Hematopoietic multipotent progenitor cell (in vitro differentiated cells): ENCODE results near the gene ZDHHC8. TPM values are rescaled to one million over a fixed set of nuclear protein-coding genes. Genes with fewer than 3 reads are reported as not detected.

Source experiments
- DNase-seq, 3 donors: peaks; one replicate each; pipeline ENCODE4 v3.0.0-alpha.2; 2011 to 2015; ENCODE audit warnings: low read depth in 2 of 3, low spot score in 2 of 3
- total RNA-seq: library from RNA; depleted of rRNA; stranded (reverse); fragments of >200 nt; gene quantifications from one replicate; pipeline ENCODE4 v1.2.3, GENCODE V29; 2012

Gene ZDHHC8
- total RNA-seq, 1 donor: 29.6 TPM

DNA sequence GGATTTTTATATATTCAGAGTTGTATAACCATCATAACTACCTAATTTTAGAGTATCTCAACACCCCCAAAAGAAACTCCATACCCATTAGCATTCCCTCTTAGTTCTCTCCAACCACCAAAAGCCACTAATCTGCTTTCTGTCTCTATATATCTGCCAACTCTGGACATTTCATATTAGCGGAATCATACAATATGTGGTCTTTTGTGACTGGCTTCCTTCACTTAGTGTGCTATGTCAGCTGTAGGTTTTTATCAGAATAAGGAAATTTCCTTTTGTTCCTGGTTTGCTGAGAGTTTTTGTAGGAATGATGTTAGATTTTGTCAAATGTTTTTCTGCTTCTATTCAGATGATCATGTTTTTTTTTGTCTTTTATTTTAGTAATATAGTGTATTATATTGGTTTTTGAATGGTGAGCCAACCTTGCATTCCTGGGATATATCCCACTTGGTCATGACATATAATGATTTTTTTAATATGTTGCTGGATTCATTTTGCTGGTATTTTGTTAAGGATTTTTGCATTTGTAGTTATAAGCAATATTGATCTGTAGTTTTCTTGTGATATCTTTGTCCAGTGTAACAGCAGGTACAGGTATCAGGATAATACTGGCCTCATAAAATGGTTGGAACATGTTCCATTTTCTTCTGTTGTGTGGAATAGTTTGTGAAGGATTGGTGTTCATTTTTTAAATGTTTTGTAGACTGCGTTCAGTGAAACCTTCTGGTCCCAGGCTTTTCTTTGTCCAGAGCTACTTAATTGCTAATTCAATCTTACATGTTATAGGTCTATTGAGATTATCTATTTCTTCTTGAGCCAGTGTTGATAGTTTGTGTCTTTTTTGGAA is 34.8 kb upstream of the ZDHHC8 start:
- peak in 1 of 3 donors; percentile 22 for DNase-seq

DNA sequence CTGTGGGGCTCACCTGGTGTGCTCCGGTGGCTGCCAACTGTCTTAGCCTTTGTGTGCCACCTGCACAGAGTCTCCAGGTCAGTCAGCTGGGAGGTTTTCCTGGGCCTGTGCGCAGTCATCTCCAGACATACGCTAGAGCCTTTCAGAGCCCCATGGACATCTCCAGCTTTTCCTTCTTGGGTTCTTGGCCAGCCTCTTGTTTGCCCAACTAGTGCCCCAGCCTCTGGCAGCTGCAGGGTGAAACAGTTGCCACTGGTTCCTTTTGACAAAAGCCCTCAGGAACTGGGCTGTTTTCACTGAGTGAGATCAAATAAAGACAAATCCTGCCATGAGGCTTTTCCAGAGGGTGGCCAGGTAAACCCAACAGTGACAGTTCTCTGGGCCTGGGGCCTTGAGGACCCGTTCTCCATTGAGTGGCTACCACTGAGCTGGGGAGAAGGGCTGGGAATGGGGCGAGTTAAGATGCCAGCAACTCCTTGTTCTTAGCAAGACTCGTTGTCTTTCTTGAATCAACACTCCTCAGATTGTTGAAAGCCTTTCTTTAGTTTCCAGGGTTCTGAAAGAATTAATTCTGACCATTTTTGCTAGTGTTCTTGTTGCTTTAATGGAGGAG is 32.4 kb upstream of the ZDHHC8 start:
- no peak for DNase-seq

DNA sequence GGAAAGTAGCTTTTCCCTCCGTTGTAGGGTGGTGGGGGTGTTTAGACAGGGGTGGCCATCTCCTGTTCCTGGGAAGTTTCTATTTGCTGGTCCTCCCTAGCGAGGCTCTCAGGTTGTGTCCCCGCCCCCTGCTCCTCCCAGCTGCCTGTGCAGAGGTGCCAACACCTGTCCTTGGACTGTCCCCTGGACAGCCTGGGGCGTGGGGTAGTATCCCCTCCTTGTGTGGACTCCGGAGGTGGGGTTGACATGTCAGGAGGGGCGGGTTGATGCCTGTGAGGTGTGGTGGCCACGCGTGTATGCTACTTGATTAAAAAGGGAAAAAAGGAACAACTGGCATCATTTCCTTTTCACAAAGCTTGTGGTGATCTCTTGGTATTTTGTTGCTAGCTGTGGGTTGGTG is 30.0 kb upstream of the ZDHHC8 start:
- DNase-seq: peak in 1 of 3 donors; percentile 15

DNA sequence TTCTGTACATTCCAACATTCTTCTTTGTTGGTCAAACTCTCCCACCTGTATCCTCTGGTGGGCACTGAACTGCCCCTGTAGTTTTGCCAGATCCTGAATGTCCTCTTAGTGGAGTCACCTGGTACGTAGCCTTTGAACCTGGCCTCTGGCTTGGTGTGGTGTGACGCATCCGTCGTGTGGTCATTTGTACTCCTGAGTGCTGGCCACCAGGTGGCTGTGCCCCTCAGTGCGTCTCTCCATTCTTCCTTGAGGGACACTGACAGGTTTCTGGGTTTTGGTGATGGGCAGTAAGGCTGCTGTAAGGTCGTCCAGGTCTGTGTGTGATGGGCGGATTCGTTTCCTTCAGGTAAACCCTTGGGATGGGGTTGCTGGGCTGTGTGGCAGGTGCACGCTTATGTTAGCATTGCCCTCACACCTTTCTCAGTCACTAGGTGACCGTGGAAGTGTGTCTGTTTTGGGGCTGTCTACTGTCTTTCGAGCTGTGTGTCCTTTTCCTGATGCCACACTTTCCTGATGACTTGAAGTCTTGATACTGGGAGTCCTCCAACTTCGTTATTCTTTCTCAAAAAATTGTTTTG is 29.3 kb upstream of the ZDHHC8 start:
- DNase-seq: no peak

DNA sequence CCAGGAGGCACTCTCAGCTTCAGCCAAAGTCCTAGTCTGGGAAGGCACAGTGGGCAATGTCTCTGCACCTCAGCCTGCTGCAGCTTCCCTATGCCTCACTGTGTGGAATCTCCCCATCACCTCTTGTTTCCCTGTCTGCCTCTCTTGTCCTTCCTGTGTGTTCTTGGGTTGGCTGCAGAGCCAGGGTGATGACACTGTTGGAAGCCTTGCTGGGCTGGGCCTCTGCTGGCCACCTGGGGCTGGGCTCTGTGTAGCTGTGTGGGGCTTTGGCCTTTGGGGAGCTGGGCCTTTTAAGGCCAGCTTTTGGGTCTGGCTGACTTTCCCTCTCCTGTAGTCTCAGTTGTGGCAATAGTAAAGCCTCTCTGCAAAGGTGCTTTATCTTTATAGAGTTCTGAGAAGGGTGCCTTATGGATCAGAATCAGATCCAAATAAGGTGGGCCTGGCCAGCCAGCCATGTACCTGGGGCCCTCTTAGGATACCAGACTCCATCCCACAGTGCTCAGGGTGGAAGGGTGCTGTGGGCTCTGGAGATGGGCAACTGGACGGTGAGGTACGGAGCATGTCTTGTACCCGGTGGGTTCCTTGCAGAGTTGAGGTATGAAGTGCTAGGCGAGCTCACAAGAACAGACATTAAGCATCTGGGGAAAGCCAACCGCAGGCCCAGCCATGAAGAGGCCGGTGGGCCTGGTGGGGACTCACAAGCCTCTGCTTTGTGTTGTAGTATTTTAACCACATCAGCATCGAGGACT is 26.0 kb upstream of the ZDHHC8 start:
- no peak for DNase-seq

DNA sequence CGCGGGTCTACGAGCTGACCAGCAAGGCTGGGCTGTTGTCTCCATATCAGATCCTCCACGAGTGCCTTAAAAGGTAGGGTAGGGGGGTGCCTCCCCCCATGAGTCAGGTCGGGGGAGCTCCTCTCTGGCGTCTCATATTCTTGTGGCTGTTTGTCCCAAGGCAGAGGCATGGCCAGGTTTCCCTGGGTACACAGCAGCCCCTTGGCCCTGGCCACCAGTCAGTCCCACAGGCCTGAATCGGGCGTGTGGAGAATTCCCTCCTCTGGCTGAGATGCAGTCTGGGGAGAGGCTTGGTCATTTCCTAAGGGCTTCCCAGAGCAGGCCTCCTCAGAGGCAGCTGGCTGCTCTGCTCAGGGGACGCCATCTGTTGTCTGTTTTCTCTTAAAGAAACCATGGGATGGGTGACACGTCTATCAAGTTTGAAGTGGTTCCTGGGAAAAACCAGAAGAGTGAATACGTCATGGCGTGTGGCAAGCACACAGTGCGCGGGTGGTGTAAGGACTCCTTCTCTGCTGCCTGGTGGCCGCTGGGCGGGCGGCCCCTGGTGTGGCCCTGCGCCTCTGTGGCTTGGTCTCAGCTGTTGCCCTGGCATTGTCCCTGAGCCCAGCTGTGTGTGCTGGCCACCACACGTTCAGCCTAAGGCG is 25.3 kb upstream of the ZDHHC8 start:
- no peak for DNase-seq

DNA sequence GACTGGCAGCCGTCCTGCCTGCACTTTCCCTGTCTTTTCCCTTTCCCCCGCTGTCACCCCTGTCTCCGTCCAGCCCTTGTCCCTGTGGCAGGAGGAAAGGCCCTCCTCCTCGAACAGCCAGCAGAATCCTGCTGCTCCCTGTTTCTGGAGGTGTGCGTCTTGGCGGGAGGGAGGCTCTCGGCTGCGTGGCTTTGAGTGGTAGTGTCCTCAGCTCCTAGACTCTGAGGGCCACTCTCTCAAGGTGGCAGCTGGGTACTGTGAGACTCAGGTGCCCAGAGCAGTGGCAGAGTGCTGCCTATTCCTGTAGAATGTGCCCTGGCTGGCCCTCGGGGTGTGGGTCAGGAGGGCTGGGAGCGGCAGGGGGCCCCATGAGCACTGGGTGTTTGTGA is 24.8 kb upstream of the ZDHHC8 start:
- DNase-seq: no peak

DNA sequence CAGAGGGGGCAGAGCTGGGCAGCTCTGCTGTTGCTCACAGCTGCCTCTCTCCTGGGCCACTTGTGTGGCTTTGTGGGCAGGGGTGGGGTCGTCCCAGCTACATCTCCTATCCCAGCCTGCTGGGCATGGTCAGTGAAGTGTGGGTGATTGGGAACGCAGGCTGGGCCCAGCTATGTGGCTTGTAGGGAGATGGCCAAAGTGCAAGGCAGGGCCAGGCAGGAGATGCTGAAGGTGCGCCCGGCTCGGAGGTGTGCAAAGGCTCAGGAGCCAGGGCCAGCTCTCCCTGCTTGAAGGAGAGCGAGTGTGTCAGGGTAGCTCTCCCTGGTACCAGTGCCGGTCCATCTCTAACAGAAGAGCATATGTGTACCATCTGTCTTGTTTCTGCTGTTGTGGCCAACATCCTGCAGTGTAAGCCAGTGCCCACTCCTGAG is 24.1 kb upstream of the ZDHHC8 start:
- DNase-seq: no peak

DNA sequence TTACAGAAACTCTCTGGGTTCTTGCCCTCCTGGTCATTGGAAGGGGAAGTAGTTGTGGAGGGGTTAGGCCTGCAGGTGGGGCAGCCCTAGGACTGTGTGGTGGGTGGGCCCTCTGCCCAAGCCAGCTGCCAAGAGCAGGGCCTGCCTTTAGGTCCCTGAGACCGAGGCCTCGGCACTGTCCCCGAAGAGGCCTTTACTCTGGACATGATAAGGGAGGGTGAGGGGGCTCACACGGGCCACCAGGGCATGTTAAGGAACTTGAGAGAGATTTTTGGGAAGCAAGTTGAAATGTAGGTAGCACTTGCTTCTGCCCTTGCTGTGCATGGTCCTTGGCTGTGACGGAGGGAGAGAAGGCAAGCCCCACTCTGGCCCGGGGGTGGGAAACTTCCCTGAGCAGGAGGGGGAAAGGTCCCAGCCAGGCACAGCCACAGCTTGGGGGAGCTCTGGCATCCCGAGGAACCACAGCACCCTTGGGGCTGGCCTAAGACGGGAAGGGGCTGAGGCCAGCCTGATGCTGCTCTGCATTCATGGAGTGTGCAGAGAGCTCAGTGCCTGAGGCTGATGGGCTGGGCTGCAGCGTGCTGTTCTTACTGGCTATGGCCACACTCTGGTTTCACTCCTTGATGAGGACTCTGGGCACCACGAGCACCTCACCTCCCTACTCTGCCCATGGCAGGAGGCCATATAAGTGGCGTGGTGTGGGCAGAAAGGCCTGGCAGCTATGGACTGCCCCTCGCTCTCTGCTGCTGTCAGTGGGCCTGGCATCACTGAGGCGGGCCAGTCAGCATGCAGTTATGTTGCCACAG is 23.4 kb upstream of the ZDHHC8 start:
- DNase-seq: no peak

DNA sequence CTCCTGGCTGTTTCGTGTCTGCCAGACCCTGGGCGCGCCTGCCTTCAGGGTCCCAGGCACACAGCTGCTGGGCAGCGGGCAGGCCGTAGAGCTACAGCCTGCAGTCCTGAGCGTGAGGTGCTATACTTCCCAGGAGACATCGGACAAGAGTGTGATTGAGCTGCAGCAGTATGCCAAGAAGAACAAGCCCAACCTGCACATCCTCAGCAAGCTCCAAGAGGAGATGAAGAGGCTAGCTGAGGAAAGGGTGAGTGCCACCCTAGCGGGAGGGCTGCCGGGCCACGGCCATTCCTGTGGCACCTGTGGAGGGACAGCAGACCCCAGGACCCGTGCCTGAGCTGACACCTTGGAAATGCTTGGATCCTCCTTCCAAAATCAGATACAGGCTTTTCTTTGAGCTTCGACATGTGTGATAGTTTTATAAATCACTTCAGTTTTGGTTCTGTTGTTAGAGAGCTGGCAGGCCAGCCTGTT is 22.8 kb upstream of the ZDHHC8 start:
- no peak for DNase-seq

DNA sequence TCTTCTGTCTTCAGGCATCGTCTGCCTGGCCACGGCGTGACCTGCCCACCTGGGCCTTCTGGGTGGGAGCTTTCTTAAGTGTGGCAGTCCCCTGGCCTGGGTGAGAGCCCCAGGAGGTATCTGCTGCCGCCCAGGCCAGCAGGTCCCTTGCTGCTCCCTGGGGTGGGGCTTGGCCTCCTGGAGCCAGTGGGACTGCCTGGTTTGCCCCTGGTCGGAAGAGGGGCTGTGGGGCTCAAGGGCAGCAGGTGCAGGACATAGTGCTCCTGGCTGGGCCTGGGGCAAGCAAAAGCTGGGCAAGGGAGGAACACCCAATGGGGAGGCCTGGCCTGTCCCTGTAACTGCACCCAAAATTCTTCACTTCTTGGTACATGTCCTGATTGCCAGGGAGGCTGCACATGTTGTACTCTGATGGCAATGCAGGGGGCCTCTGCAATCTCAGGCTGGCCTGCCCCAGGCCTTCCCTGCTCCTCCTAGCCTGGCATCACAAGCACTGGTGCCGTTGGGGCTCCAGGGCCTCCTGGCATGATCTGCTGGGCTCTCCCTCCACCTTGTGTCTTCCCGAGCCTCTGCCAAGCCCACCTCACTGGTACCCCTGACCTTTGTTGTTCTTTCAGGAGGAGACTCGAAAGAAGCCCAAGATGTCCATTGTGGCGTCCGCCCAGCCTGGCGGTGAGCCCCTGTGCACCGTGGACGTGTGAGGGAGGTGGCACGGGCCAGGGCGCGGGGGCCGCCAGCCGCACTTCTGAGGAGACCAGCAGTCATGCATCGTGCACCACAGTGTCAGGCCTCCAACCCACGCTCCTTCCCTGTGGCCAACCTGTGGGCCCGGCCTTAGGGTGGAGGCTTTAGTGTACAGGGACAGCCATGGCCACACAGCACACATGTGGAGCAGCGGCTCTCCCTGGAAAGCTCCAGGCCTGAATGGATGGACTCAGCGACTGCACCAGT is 21.9 kb upstream of the ZDHHC8 start:
- no peak for DNase-seq

DNA sequence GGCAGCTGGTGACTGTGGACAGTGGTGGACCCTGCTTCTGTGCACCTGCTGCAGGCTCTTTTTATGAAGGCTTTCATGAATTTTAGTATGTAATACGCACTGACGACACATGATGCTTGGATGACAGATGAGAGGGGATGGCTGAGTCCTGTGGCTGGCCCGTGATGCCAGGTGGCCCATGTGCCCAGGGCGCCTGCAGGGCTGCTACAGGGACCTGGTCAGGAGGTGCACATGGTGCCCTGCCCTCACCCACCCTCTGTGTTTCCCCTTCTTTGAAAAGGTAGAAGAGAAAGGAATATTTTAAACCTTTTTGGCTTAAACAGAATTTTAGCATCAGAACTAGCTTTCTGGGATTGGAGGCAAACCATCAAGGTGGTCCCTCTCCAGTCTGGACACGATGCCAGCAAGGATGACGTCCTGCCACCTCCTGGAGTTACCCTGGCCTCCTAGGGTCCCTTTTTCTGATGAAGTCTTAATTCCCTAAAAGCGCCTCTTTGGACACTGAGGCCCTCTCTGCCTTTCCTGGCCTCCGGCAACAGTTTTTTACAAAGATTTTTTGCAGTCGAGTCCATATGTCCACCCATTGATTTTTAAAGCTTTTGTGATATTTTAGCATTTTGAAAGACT is 21.1 kb upstream of the ZDHHC8 start:
- no peak for DNase-seq

DNA sequence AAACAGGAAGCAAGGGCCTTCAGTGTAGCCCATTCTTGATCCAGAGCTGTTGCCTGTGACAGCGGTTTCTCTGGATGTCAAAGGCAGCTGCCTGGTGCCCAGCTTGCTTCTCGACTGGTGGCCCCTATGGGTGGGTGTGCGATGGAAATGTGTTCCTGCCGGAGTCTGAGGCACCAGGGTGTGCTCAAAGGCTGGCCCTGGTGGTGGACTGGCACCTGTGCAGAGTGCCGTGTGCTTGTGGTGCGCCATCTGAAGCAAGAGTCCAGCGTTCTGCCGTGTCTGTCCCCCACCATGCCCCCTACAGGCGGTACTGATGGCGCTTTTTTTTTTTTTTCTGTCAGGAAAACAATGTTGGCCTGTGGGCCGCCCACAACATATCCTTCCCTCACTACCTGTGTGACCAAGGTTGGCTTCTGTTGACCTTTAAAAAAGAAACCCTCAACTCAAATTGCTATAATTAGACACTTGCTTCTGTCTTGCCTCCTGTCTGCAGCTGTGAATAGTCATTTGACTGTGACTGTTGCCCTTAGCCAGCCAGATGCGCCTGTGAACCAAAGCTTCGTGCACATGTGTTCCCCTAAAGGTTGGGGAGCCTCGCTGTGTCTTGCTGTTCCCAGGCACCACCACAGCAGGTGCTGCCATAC is 20.4 kb upstream of the ZDHHC8 start:
- DNase-seq: peak in 2 of 3 donors; percentile 50 to 53

DNA sequence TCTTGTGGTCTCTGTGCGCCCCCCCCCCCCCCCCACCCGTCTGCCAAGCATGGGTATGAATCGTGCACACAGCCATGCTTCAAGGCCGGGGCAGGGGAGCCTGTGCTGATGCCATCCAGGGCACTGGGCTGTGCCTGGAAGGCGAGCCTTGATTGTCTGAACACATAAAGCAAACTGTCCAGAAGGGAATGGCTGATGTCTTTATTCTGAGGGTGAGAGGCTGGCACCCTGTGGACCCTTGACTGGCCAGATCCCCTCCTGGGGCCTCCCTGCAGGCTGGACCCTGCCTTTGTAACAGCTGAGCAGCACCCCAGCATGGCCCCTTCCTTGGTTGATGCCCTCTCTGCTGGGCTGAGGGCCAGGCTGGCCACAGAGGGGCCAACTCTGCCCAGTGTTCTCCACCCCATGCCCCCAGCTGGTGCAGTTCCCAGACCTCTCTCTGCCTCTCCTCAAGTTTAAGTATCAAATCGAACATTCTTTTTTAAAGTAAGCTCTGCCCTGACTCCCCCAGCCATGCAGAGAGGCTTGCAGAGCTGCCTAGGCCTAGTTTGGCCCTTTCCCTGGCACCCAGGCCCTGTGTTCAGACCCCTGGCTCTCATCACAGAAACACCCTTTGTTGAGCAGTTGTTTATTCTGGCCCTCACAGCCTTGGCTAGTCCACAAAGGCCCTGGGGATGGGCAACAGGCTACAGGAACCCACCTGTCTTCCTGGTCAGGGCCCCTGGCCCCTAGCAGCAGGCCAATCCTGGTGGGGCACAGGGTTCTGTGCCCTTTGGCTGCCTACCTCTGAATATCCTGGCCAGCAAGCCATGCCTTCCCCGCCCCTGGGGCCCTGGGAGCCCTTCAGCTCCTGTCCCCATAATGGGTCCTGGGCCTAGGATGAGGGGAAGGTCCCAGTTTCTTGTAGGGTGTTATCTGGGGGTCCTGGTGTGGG is 19.6 kb upstream of the ZDHHC8 start:
- DNase-seq: no peak

DNA sequence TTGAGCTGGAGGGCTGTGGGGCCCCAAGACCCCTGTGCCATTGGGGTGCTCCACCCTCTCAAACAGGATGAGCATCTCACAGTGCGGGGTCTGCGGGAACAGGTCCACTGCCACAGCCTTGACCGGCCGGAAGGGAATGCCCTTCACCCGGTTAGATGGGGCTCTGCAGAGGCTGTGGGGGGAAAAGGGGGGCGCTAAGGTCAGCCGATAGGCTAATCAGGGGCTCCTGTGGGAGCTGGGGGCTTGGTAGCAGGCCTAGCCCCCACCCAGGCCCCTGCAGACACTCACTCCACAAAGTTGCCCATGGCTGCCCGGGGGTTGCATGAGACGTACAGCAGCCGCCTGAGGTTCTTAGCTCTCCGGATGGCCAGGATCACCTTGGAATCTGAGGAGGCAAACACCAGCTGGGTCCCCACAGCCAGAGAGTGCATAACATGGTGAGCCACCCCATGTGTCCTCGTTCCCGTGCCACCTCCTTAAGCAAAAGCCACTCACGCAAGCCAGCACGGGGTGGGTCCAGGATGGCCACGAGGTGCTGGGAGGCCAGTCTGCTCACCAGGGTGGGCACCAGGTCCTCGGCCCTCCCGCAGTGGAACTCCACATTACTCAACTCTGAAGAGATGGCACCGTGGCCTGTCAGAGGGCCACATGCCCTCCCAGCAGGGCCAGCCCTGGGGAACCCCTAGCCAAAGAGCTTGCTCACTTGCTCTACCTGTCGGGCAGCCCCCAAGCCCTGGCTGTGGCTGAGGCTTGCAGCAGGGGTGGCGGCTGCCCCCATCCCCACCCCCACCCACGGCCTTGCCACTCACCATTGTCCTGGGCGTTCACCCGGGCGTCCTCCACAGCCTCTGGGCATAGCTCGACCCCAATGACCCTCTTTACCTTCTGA is 18.7 kb upstream of the ZDHHC8 start:
- DNase-seq: no peak
